Spinal cord (tissue), 10 donors: ENCODE measurements around the gene YTHDC2. TPM values are rescaled to one million over a fixed set of nuclear protein-coding genes. Genes with fewer than 3 reads are reported as not detected.

Experiments
- DNase-seq, 6 donors: peaks; one replicate each; pipeline versions ENCODE4 v3.0.0 to v3.0.0-alpha.2; 2013 to 2015; ENCODE audit warnings: low spot score in 6 of 6, low read depth in 4 of 6
- H3K27ac ChIP-seq: one replicate; pipeline ENCODE4 v1.5.1; 2013; ENCODE audit warnings: low read depth, low read length, control low read depth
- H3K27me3 ChIP-seq: one replicate; pipeline ENCODE4 v1.6.1; 2013; ENCODE audit warnings: low read length; ENCODE audit not compliant: control insufficient read depth, insufficient read depth
- H3K36me3 ChIP-seq: one replicate; pipeline ENCODE4 v1.6.1; 2013; ENCODE audit warnings: low read length; ENCODE audit not compliant: control insufficient read depth, insufficient read depth
- H3K4me1 ChIP-seq: one replicate; pipeline ENCODE4 v1.6.1; 2013; ENCODE audit warnings: low read length; ENCODE audit not compliant: control insufficient read depth, insufficient read depth
- H3K4me3 ChIP-seq: one replicate; pipeline ENCODE4 v1.5.1; 2013; ENCODE audit warnings: low read depth, low read length, control low read depth
- H3K9me3 ChIP-seq: one replicate; pipeline ENCODE4 v1.6.1; 2013; ENCODE audit warnings: low read length; ENCODE audit not compliant: control insufficient read depth, insufficient read depth
- WGBS: methylation state at CpG from one replicate; pipeline ENCODE4 v1.1.5; 2013; ENCODE audit warnings: missing lambda C conversion rate; ENCODE audit not compliant: insufficient coverage; 5-methylcytosine and 5-hydroxymethylcytosine counted together
- polyA plus RNA-seq, 2 donors: library from polyadenylated mRNA; unstranded; fragments of 120-200 nt; gene quantifications; one replicate each; pipeline ENCODE4 v1.2.1, GENCODE V29; 2013; ENCODE audit not compliant: insufficient read length in 2 of 2
- total RNA-seq, 2 donors: library from RNA; depleted of rRNA in 1 of 2; stranded (reverse); fragments of 120-200 nt in 1 of 2; fragments of >200 nt in 1 of 2; gene quantifications; one replicate each; pipeline versions ENCODE4 v1.2.3 to v1.2.4, GENCODE V29; 2013 to 2014
- donor health status: healthy.

YTHDC2 gene
- total and polyA plus RNA-seq, 4 donors, result 24.1 to 44.6 (median 25.2) TPM

DNA sequence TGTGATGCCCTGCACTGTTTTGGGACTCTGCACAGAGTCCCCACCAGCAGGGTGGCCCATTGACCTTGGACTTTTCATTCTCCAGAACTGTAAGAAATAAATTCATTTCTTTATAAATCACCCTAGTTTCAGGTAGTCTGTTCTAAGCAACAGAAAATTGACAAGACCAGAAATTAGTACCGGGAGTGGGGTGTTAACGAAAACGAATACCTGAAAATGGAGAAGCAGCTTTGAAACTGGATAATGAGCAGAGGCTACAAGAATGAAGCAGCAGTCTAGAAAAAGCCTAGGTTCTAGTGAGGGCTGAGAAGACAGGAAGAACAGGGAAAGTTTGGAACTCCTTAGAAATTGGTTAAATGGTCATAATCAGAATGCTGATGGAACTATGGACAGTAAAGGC, 23.2 kb upstream of the YTHDC2 start:
- Histone ChIP-seq H3K36me3 (no peaks in the 10 kb centered on the region), H3K27ac (no peak overlapping the region), H3K9me3 (peaks cover 3% of the 10 kb centered on the region), H3K4me1 (peaks cover 14% of the 10 kb centered on the region), H3K27me3 (peaks cover 10% of the 10 kb centered on the region), H3K4me3 (no peak overlapping the region)
- 97% methylated on average over 3 of the region's 3 CpGs for WGBS
- no peak for DNase-seq

DNA sequence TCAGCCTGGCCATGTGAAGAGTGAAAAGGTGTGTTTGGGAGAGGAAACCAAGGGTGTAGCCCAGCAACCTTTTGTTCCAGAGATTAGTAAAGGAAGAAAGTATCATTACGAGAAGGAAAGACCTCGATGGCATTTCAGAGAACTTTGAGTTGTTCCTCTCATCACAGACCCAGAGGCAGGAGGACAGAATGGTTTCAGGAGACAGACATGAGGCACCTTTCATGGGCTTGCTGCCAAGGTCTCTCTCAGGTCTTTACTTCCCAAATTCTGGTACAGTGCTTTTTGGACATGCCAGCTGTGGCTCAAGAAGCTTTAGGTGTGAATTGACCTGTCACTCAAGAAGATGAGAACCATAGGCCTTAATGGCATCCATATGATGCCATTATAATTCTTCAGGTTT, 22.5 kb upstream of the YTHDC2 start:
- Histone ChIP-seq H3K4me1 (peaks cover 14% of the 10 kb centered on the region), H3K27ac (no peak overlapping the region), H3K27me3 (peaks cover 7% of the 10 kb centered on the region), H3K9me3 (peaks cover 3% of the 10 kb centered on the region), H3K4me3 (no peak overlapping the region), H3K36me3 (no peaks in the 10 kb centered on the region)
- 100% methylated on average over 1 of the region's 2 CpGs for WGBS
- DNase-seq, result no peak

DNA sequence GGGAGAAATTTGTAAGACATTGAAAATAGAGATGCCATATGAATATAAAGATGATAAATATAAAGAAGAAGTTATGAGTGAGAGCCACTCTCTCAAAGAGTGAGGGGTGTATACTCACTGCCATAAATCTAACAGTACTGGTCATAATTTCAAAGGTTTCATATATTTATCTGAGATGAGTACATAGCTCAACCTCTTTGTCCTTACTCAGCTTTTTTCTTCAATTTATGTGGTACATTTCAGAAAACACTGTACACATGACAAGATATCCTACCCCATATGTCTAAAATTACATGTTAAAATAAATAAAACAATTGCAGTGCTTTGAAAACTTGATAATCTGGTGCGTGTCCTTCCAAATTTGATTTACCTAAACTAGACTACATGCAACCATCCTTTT, 20.0 kb upstream of the YTHDC2 start:
- WGBS, result no CpG with 5 or more reads among the region's 1 CpG
- Histone ChIP-seq H3K27me3 (no peaks in the 10 kb centered on the region), H3K36me3 (no peaks in the 10 kb centered on the region), H3K4me1 (peaks cover 5% of the 10 kb centered on the region), H3K9me3 (peaks cover 3% of the 10 kb centered on the region), H3K4me3 (no peak overlapping the region), H3K27ac (no peak overlapping the region)
- DNase-seq, result no peak

DNA sequence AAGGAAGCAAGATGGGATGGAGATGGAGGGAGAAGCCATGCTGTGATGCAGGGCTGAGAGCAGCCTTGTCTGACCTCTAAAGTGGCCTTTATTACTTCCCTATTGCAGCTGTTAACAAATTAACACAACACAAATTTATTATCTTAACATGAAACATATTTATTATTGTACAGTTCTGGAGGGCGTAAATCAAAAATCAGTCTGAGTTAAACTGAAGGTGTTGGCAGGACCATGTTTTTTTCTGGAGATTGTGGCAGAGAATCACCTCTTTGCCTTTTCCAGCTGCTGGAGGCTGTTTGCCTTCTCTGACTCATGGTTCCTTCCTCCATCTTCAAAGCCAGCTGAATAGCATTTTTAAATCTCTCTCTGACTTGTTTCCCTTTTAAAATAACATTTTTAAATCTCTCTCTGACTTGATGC, 18.1 kb upstream of the YTHDC2 start:
- no peaks in the 10 kb centered on the region for H3K27me3 ChIP-seq
- H3K27ac ChIP-seq, result no peak overlapping the region
- 100% methylated on average over 1 of the region's 1 CpG for WGBS

DNA sequence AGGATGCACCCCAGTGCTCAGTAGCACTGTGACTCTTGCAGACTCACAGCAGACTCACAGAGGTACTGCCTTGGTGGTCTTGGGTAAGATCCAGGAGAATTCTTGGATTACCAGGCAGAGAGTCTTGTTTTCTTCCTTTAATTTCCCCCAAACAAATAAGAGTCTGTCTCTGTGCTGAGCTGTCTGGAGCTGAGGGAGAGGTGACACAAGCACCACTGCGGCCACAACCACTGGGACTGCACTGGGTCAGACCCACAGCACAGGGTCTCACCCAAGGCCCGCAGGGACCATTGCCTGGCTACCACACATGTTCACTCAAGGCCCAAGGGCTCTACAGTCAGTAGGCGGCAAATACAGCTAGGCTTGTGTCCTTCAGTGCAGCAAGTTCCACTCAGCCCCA, 11.4 kb upstream of the YTHDC2 start:
- H3K36me3 ChIP-seq, result no peaks in the 10 kb centered on the region
- H3K4me3 ChIP-seq, result no peak overlapping the region
- H3K27ac ChIP-seq, result no peak overlapping the region
- H3K9me3 ChIP-seq, result peaks cover 1% of the 10 kb centered on the region
- no peaks in the 10 kb centered on the region for H3K4me1 ChIP-seq
- H3K27me3 ChIP-seq, result no peaks in the 10 kb centered on the region
- no peak for DNase-seq
- 96% methylated on average over 2 of the region's 3 CpGs for WGBS

More for the DNA sequence above, 18.1 kb upstream of the YTHDC2 start:
- no peak overlapping the region for H3K4me3 ChIP-seq
- no peak for DNase-seq
- H3K4me1 ChIP-seq, result no peaks in the 10 kb centered on the region
- no peaks in the 10 kb centered on the region for H3K36me3 ChIP-seq
- peaks cover 1% of the 10 kb centered on the region for H3K9me3 ChIP-seq

DNA sequence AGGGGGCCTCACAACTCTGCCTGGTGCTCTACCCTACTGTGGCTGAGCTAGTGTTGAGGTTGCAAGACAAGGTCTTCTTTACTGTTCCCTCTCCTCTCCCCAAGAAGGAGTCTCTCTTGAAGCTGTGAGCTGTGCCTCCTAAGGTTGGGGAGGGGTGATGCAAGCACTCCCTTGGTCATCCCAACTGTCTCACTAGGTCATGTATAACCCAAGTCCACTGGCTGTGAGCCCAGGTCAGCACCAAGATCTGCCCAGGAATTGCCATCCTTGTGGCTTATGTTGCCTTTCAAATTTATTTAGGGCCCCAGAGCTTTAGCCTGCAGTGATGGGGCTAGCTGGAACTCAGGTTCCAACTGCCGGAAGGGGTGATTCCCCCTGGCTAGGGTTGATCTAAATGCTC, 10.3 kb upstream of the YTHDC2 start:
- Histone ChIP-seq H3K4me3 (no peak overlapping the region), H3K27me3 (no peaks in the 10 kb centered on the region), H3K36me3 (no peaks in the 10 kb centered on the region), H3K27ac (no peak overlapping the region), H3K9me3 (peaks cover 1% of the 10 kb centered on the region), H3K4me1 (no peaks in the 10 kb centered on the region)
- no peak for DNase-seq
- 88% methylated on average over 1 of the region's 1 CpG for whole genome bisulfite sequencing

DNA sequence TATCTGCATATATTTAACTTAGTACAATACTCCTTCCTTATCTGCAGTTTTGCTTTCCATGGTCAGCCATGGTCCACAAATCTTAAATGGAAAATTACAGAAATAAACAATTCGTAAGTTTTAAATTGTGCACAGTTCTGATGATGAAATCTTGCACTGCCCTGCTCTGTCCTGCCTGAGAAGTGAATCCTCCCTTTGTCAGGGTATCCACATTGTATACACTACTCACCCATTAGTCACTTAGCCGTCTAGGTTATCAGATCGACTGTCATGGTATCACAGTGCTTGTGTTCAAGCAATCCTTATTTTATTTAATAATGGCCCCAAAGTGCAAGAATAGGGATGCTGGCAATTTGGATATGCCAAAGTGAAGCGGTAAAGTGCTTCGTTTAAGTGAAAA, 8.3 kb upstream of the YTHDC2 start:
- Histone ChIP-seq H3K9me3 (peaks cover 1% of the 10 kb centered on the region), H3K27me3 (no peaks in the 10 kb centered on the region), H3K4me1 (no peaks in the 10 kb centered on the region), H3K27ac (no peak overlapping the region), H3K36me3 (no peaks in the 10 kb centered on the region), H3K4me3 (no peak overlapping the region)
- no peak for DNase-seq
- WGBS, result 100% methylated on average over 1 of the region's 5 CpGs

DNA sequence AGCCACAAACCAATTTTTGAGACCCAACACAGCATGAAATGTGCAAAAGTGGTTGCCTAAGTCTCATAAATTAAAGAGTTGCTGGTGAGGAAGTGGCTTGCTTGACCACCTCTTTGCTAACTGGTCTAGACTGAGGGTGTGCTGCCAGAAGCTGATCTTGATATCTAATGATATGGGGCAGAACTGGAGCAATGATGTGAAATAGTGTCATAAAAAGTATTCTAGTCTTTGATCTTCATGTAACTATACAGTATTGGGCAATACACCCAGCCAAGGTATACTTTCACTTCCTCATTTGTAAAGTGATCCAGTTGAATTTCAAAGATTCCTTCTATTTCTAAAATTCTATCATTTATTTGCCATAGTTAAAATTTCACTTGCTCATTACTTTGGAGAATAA, 5.9 kb upstream of the YTHDC2 start:
- Histone ChIP-seq H3K9me3 (no peaks in the 10 kb centered on the region), H3K4me1 (no peaks in the 10 kb centered on the region), H3K36me3 (no peaks in the 10 kb centered on the region), H3K27me3 (no peaks in the 10 kb centered on the region), H3K4me3 (no peak overlapping the region), H3K27ac (no peak overlapping the region)
- no peak for DNase-seq

DNA sequence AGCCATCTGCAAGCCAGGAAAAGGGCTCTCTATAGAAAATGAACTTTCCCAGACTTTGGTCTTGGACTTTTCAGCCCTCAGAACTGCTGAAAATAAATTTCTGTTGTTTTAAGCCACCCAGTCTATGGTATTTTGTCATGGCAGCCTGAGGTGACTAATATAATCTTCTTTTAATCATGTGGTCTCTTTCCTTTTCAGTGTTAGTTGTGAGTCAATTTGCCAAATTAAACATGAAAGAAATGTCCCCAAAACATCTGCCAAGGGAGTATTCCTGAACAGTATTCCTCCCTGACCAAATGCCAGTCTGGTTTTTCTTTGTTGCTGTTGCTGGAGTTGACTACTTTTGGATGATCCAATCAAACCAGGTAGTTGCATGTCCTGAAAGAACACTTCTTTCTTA, 4.7 kb upstream of the YTHDC2 start:
- DNase-seq, result no peak
- Histone ChIP-seq H3K4me3 (no peak overlapping the region), H3K4me1 (no peaks in the 10 kb centered on the region), H3K9me3 (no peaks in the 10 kb centered on the region), H3K36me3 (no peaks in the 10 kb centered on the region), H3K27me3 (no peaks in the 10 kb centered on the region), H3K27ac (no peak overlapping the region)

DNA sequence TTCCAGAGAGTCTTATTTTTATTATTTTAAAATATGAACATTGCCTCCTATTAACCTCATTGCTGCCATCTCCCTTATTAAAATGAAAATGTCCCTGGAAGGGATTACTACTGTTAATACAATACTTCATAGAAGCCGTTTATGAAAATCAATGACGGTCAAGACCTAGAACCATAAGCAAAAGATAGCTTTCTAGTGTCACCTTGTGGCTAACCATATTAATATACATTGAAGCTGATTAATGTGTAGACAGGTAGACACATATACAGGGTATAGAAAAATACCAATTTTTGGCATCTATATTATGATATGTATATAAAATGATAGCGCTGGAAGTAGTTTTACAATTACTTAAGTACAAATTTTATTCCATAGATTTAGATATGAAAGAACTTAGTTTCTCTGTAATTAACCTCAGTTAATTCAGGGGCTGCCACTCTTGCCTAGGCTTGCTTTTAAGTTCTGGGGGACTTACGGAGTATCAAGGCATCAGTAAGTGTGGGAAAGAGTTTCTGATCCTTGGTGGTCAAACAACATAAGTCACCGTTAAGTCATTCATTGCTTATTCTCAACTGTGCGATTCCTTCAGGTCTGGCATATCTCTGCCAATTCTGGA, 2.5 kb upstream of the YTHDC2 start:
- no peaks in the 10 kb centered on the region for H3K9me3 ChIP-seq
- no peaks in the 10 kb centered on the region for H3K27me3 ChIP-seq
- no peak overlapping the region for H3K27ac ChIP-seq
- no peaks in the 10 kb centered on the region for H3K36me3 ChIP-seq
- H3K4me1 ChIP-seq, result peaks cover 3% of the 10 kb centered on the region
- WGBS, result 79% methylated on average over 3 of the region's 6 CpGs
- DNase-seq, result peak in 2 of 6 donors; percentile 40 to 87
- H3K4me3 ChIP-seq, result no peak overlapping the region
